LNCaP clone FGC (cell line): ENCODE measurements around the gene BMPER.

Source experiments
- DNase-seq: peaks from one replicate; pipeline ENCODE4 v3.0.0-alpha.2; 2011; ENCODE audit warnings: low read depth
- H3K4me3 ChIP-seq: 2 replicates; pipeline ENCODE4 v1.5.1; 2011; ENCODE audit warnings: mild to moderate bottlenecking, low read depth, low read length, control low read depth
- TF ChIP-seq, protein P1 (sequence below): IDR thresholded peaks from 2 replicates; pipeline ENCODE4 v1.5.1; 2012; ENCODE audit warnings: mild to moderate bottlenecking; ENCODE audit not compliant: control insufficient read depth, insufficient read depth; ENCODE audit errors: extremely low read depth

BMPER gene

GRCh38 chr7:33907625-33908024 is 2.3 kb downstream of the BMPER start:
- TF ChIP-seq, protein P1, sequence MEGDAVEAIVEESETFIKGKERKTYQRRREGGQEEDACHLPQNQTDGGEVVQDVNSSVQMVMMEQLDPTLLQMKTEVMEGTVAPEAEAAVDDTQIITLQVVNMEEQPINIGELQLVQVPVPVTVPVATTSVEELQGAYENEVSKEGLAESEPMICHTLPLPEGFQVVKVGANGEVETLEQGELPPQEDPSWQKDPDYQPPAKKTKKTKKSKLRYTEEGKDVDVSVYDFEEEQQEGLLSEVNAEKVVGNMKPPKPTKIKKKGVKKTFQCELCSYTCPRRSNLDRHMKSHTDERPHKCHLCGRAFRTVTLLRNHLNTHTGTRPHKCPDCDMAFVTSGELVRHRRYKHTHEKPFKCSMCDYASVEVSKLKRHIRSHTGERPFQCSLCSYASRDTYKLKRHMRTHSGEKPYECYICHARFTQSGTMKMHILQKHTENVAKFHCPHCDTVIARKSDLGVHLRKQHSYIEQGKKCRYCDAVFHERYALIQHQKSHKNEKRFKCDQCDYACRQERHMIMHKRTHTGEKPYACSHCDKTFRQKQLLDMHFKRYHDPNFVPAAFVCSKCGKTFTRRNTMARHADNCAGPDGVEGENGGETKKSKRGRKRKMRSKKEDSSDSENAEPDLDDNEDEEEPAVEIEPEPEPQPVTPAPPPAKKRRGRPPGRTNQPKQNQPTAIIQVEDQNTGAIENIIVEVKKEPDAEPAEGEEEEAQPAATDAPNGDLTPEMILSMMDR, result no peak
- no peak for DNase-seq
- no peak overlapping the region for H3K4me3 ChIP-seq

- TF ChIP-seq, protein P1, result peak; percentile 23; the same call in 1 of the 2 replicates
- no peak for DNase-seq
- no peak overlapping the region for H3K4me3 ChIP-seq
Observed at GRCh38 chr7:33909318-33909717, 4.0 kb downstream of the BMPER start.

DNA sequence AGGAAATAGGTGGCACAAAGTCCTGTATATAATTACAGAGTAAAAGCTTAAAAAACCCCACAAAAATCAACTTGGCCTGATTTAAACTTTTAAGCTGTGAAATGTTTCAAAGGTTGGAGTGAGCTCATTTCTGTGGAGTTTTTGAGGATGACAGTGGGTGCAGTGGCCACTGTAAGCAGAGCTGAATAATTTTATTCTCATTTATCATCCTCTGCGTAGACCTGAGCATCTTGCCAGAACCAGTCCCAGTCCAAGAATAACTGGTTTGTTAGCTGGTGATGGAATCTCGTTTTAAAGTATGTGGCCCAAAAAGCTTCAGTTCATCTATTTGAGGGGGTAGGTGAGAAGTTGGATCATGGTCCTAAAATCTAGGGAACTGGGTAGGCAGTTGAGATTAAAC is 4.4 kb downstream of the BMPER start:
- no peak for DNase-seq
- no peak overlapping the region for H3K4me3 ChIP-seq
- TF ChIP-seq, protein P1, result no peak

GRCh38 chr7:33910756-33911155 is 5.4 kb downstream of the BMPER start:
- TF ChIP-seq, protein P1, result no peak
- DNase-seq, result no peak
- H3K4me3 ChIP-seq, result no peak overlapping the region

GRCh38 chr7:33916357-33917081 is 11.2 kb downstream of the BMPER start:
- DNase-seq, result peak; percentile 14
- TF ChIP-seq, protein P1, result no peak
- no peak overlapping the region for H3K4me3 ChIP-seq

- DNase-seq, result no peak
- no peak overlapping the region for H3K4me3 ChIP-seq
- TF ChIP-seq, protein P1, result no peak
Observed at GRCh38 chr7:33917661-33918060, 12.3 kb downstream of the BMPER start.
